ENCODE data around the gene LCE3E.

Gene LCE3E

GRCh38 chr1:152516082-152516481, 50.5 kb downstream of the LCE3E start:
- DNase-seq (ENCODE audit: low read depth) = no peak
